ENCODE data around the gene S1PR3.
"Not testable (repeated sequence)": the region's sequence is repeated elsewhere in the genome, so short reads cannot be mapped to it uniquely, and the experiment has no call there.

S1PR3 gene

DNA sequence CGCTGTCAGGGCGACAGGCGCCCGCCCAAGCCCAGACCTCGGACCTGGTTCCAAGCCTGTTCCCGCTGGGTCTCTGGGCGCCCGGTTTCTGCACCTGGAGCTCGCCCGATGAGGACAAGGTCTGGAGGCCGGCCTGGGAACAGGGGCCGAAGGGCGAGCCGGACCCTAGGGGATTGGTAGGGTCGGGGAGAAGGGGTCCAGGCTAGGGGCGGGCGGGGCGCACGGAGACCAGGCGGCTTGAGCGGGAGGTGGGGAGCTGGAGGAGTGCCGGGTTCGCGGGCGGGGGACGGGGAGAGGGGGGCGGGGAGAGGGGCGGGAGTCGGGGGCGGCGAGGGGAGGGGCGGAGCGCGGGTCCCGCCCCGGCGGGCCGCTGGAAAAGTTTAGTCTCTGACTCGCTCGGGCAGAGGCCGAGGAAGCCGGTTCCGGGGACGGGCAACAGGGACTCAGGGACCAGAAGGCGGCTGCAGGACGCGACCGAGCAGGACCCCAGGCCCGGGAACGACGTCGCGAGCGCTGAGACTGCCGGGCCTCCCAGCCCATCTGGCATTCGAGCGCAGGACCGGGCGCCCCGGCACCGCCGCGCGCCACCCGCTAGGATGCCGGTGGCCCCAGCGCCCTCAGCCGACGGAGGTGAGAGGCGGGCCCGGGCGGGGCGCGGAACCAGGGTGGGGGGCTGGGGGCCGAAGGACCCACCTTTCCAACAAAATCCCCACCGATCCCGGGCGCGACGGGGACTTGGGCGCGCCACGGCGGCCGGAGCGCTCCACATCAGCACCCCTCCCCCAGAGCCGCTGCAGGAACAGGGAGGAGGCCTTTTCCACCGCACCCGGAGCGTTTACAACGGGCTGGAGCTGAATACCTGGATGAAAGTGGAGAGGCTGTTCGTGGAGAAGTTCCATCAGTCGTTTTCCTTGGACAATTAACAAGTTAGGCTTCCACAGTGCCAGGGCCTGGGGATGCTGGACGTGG lies at the start of gene S1PR3:
Gene S1PR3 (plus strand): TSS at position 403 of the 969 bp plus-strand sequence. CDS start 9,733 bp downstream, outside the sequence.
- no peak for DNase-seq

DNA sequence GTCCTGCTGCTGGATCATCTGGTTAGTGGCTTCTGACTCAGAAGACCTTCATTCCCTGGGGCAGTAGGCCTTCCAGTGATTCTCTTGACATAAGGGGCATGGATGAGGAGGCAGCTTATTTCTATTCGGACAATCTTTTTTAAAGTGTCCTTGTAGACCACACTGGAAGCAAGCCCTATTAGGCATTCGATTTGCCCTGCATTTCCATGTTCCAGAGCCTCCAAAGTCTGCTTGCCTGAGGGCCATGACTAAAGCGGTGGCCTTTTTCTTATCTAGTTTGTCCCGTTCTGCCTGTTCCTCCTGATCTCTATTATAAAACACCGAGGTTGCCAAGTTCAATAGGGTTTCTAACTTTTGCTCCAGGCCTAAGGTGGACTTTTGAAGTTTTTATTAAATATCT lies 49.7 kb upstream of the S1PR3 start:
- not testable (repeated sequence) for DNase-seq

DNA sequence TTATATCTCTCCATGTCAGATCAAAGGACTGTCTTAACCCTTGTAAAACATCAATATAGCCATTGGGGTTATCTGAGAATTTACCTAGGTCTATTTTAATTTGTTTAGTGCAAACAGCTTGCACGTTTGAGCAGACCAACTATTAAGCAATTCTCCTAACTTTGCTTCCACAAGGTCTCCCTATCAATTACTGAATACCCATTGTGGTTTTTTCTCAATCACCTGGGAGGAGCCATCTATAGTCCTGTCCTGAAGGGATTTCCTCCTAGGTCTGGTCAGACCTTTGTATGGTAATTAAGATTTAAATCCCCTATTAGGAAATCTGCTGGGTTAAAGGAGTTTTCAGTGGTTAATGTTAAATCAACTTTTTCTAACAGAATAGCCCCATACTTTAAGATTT lies 48.9 kb upstream of the S1PR3 start:
- no peak for DNase-seq

DNA sequence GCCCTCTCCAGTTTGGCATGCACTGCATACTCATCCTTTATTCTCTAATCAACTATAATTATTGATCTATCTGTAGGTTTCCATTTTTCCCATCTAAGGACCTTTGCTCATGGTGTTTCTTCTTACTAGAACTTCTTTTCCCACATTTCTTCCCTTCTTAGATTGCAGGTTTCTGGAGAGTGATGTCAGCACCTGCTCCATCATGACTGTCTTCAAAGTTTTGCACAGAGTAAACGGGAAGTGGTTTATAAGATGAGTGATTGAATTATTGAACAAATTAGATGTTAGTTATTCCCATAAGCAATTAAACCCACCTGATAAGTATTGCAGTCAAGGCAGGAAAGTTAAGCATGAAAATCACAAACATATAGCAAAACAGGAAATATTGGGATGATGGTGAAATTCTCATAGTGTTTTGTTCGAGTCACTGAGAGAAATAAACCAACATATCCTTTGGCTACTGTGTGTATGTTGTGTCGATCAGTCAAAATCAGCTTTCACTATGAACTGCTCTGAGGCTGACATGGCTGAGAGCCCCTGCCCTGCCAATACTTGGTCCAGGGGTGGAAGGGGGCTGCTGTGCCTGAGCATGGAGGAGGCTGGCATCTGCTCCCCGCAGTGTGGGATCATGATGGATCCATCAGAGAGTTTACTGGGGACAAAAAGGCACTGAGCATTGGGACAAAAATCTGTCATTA lies 45.5 kb upstream of the S1PR3 start:
- no peak for DNase-seq

DNA sequence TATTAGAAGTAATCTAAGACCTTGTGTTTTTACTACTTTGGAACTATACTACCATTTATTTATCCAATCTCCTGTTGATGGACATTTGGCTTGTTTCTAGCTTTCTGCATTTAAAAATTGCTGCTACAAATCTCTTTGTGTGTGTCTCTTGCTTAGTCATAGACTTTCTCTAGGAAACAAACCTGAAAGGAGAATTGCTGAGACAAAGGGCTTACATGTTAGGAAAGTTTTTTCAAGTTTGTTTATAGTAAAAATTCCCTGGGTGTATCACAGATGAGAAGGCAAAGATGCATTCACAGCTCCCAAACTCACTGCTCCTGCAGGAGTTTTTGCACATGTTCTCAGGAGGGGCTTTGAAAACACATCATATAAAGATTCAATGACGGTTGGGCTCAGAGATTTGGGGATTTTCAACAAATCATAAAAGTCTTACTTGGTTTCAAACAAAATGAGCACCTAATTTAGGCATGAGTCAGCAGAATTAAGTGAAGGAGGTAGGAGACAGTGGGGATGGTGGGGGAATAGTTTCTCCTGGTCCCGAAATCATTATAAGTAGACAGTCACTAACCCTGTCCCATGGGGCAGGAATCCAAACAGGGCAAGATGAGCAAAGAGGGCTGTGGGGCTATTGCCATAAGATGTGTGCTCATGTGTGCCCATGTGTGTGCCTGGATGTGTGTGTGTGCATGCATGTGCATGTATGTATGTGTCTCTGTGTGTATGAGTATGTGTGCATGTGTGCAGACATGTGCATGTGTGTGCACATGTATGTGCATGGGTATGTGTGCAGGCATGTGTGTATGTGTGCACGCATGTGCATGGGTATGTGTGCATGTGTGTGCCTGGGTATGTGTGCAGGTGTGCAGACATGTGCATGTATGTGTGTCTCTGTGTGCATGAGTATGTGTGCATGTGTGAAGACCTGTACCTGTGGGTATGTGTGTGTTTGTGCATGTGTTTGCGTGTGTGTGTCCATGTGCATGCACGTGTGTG lies 43.4 kb upstream of the S1PR3 start:
- no peak for DNase-seq

DNA sequence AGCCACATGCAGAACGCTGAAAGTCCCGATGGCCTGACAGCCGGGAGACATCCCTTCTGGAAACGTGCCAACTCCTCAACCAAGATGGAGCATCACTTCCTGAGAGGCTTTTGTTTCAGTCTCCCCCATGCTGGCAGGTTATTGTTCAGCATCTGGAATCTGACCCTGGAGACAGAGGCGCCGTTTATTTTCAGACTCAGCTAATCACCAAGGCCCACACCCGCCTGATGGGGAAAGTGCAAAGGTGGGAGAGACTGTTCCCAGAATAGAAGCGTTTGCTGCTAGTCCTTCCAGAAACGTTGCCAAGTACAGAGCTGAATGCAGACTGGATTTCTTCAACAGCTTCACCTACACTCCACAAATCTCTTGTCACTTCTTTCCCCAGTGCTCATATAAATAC lies 41.8 kb upstream of the S1PR3 start:
- no peak for DNase-seq

DNA sequence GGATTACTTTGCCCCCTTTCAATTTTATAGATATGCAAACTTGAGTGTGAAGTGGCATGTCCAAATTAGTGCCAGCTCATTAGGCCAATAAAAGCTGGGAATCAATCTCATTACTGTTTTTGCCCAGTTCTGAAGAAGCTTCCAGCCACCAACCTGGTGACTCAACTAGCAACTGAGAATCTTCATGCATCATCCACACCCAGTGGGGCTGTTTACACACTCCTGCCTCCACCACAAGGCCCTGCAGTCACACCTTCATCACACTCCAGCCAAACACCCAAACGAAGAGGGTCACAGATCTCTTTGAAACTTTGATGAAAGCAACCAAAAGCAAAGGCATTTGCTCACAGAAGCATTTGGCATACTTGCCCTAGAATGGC lies 41.3 kb upstream of the S1PR3 start:
- no peak for DNase-seq

DNA sequence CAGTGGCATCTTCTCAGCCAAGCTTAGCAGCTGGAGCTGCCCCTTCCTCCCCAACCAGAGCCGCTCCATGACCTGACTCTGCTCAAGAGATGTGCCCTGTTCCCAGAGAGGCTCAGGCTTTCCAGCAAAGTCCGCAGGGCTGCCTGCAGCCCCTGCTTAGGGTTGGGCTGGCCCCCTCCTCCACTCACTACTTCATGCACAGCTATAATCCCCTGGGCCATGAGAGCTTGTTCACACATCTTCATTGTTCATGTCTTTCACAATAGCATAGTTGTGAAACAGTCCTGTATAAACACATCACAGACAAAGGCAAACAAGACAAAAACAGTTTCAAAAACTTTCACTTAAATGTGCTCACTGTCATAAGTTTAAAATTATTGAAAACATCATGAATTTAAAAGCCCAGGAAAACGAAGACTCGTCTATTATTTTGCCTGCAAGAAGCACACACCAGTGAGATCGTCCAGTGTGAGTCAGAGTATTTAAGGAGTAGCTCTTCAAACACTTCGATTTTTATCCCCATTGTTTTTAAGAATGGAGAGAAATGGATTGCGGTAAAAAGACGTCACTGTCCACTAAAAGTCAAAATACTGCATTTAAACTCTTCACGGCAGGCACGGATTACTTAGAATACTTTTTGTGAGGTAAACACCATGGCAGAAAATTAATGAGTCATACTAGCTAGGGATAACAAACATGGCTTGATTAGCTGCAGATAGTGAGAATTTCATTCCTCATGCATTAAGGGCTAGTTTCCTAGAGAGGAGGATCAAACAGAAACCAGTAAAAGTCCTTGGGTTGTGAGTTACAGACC lies 40.7 kb upstream of the S1PR3 start:
- no peak for DNase-seq

DNA sequence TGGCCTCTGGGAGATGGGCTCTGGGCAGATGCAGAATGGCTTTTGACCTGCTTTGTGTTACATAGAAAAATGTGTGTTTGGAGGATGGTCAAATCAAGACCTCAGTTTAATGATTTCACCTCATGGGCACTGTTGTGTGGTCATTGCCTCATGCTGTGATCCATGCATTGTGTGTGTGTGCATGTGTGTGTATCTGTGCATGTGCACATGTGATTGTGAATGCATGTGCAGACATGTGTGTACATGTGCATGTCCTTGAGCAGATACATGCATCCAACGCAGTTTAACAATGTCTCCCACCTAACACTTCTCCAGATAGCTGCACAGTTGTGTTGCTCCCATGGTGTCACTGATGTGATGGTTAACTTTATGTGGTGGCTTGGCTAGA lies 40.1 kb upstream of the S1PR3 start:
- no peak for DNase-seq

DNA sequence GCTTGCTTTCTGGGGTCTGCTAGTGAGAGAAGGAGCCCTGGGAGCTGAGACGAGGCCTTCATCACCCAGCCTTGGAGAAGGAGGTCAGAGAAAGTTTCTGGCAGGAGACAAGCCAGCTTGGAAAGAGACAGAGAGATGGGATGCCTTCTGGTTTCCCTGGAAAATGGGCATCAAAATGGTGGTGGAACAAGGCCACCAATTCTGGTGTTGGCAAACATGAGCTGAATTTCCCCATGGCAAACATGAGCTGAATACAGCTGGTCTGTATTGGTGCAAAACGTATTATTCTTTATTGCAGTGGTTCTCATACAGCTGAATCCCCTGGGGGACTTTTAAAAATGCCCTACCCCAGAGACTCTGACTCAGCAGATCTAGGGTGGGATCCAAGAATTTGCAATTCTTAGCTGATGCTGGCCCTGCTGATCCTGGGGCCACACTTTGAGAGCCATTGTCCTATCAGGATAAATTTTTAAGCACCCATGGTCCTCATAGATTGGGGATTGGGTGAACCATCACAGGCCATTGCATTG lies 39.1 kb upstream of the S1PR3 start:
- no peak for DNase-seq

DNA sequence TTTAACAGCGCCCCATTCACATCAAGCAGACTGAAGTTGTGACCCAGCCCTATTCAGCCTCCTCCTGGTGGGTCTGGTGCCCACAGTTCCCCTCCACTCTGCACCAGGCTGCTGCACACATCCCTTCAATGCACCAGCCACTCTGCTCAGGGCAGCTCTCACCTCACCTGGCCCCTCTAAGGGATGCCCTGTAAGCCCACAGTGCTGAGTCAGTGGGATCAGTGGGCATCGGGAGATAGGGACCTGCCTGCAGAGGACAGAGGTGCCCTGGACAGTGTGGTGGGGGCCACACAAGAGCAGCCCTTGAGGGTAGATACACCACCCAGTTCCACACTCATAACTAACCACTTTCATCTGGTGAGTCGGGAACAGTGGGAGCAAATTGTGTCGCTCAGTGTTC lies 38.3 kb upstream of the S1PR3 start:
- DNase-seq: no peak

DNA sequence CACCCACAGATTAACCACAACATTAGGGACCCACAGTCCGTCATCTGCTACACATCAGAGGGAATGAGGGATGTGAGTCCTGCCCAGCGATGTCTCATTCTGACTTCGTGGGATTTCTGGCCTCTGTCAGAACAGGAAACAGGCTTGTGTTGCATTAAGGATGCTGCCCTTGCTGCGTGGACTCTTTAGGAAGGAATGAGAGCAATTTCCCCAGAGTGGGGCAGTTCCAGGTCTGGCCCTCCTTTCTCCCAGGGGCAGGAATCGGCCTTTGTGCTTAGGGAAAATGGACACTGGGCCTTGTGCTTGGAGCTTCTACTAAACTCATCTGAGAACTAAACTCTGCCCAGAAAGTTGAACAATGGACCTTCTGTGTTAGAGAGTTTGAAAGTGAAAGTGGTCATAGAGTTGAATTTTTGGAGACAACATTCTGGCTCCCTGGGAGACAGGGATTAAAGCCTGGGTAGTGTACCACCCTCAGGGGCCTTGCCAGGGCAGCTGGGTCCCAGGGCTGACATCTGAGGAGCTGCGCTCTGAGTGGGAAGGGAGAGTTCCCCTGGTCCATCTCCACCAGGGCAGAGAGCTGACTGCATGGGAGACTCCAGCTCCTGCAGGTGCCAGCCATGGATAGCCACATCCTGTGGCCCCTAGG lies 37.8 kb upstream of the S1PR3 start:
- DNase-seq: no peak

DNA sequence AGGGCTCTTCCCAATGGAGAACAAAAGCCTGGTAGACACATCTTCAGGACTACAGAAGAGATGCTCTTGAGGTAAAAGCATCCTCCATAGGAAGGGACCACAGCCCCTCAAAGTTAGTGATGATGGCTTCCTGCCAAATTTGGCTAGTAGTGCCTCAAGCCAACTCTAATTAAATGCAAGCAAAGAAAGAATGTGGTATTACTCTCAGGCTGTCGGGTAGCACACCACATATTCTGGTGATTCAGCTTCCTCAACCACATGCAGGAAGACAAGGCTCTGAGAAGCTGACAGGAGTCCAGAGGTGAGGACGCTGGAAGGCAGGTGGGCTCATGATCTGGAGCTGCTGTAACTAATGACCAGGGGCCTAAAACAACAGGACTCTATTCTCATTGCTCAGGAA lies 37.2 kb upstream of the S1PR3 start:
- no peak for DNase-seq

DNA sequence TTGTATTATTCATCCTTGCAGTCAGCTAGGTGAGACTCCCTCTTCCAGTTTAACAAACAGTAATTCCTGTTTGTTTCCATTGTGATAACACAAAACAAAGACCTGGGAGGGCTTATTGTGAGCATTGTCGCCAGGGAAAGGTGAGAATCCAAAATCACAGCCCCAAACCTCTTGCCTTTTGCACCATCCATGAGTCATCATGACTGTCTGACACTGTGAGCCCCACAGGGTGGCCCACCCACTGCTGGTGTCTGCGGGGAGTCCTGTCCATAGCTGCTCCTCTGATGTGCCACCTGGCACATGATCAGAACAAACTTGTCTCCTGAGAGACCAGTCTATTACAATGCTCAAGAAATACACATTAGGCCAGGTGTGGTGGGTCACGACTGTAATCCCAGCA lies 33.7 kb upstream of the S1PR3 start:
- no peak for DNase-seq

DNA sequence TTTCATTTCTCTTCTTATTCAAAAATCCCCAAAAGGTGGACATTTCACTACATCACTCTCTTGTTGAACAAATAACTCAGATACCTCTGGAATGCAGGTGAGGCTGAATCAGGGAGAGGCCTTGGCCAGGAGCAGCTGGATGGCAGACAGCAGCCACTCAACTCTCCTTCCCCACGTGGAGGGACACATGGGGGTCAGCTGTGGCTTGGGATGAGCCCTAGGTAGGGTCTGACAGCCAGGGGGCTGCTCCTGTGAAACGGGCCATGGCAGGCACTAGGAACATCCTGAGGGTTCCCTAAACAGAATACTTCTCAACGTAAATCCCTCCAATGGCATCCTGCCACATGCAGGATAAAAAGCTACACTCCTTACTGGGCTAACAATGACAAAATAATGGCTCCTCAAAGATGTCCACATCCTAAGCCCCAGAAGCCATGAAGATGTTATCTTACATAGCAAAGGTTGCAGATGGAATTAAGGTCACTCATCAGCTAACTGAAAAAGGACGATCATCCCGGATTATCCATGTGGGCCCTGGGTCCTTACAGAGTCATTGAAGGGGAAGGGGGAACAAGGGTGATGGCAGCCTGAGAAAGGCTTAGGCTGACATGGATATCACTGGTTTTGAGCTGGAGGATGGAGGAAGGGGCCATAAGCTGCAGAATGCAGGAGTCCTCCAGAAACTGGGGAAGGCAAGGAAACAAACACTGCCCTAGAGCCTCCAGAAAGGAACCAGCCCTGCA lies 31.4 kb upstream of the S1PR3 start:
- DNase-seq: no peak

DNA sequence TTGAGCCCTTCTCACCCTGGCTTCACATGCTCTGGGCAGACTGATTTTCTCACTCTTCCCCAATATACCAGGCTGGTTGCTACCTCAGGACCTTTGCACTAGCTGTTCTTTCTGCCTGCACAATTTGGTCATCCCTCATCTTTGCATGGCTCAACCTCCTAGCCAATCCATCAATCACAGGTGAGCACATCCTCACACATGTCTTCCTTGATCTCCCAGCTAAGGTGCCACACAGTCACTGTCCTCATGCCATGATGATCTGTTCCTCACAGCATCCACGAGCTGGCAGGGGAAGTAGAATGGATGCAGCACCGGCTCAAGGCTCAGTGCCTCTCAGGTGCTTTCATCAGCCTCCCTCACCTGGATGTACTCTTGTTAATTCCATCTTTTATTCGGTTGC lies 30.6 kb upstream of the S1PR3 start:
- no peak for DNase-seq

DNA sequence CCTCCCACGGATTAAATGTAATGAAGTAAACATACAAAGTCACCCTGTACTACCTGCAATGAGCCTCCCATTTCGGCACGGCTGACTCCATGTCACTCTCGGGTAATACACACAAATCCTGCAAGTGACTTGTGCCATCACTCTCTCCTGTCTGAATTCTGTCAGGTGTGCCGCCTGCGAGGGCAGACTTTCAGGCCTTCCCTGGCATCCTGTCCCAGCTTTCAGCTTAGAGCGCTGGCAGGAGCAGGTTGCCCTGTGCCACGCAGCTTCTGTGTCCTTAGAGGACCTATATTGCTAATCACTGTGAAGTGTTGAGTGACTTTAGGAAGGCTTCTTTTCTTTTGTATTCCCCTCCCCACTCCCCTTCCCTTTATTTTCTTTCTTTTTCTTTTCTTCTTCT lies 25.8 kb upstream of the S1PR3 start:
- no peak for DNase-seq

DNA sequence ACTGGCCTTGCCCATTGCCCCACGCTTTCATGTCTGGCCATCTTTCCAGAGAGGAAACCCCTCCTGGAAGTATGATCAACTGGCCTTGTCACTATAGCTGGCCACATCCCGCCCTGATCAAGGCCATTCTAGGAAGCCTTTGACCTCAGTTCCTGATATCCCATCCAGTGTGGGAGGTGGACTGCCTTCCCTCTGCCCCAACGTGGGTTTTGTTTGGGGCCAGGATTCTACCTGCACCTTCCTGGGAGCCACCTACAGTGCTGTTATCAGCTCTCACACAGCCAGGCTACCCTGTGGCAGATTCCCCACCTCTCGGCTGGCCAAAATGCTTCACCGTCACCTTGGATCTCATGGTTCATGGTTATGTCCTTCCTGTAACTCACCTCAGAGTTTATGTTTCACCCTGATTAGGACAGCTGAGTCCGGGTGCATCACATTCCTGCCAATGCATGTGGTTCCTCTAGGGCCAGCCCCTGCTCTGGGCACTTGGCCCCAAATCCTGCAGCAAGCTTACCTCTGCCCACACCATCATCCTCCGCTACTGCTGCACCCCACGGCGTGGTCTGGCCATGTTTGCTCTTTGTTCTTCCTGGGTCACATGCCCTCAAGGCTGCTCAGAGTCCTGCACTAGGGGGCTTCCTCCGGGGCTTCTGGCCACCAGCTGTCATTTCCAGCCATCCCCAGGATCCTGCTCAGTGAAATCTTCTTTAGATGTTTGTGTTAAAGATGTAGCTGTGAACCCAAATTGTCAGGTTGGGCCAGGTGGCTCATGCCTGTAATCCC lies 24.2 kb upstream of the S1PR3 start:
- DNase-seq: no peak

DNA sequence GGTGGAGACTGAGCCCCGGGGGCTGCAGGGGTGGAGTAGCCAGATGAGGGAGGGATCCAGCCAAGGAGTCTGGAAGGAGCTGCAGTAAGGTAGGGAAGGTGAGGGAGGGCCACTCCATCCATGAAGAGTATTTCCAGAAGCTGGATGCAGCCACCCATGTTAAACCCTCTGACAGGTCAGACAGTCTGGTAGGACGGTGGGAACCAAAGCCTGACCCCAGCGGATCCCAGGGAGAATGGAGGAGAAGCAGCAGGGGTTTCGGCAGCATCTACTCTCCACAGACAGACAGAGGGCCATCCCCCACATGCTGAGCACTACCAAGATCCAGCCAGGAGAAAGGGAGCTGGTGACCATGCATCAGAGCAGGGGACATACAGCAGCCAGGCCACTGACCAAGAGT lies 22.5 kb upstream of the S1PR3 start:
- DNase-seq: no peak

All from SHP77 treated with DMSO at 0.1 percent for 48 hours (cell line).